ENCODE measurements around the gene ADAT2. TPM values are rescaled to one million over a fixed set of nuclear protein-coding genes. Genes with fewer than 3 reads are reported as not detected.

ADAT2 gene
- total and polyA plus RNA-seq, 10 of the 15 experiments (the other 5 are each of a cell fraction or from before 2014, with no cell fraction given): 7.8 to 38.6 (median 17.3) TPM

GRCh38 chr6:143399775-143400174 lies 50.7 kb downstream of the ADAT2 start:
- ChIA-PET SMC1A (ENCODE audit: uncharacterized antibody, unreplicated experiment) (interaction anchor here (1.1 to 1.9 kb wide), 2 partner anchors 25 to 27 kb away, joined by 5 read pairs; no protein-coding TSS in a partner anchor), POLR2A (no interaction called here), RAD21 (ENCODE audit: unreplicated experiment) (no interaction called here), CTCF (interaction anchor here (1.7 to 2.3 kb wide), 3 partner anchors 15 to 28 kb away, joined by 8 to 10 read pairs (median 8); no protein-coding TSS in a partner anchor)
- FAIRE-seq (no peak), DNase-seq (ENCODE audit: low read depth, low spot score) (no peak), ATAC-seq (no peak)
- H3K4me1 ChIP-seq (ENCODE audit: control insufficient read depth, insufficient read depth, low read length): peaks cover 4% of the 10 kb centered on the region; the same call in 1 of the 2 replicates
- no TSS peak for BruUV-seq (replicated peaks)
- H3K36me3 ChIP-seq (ENCODE audit: control insufficient read depth in 2 of 2, insufficient read depth in 2 of 2, low read length in 1 of 2): no peaks in the 10 kb centered on the region
- no peaks in the 10 kb centered on the region for H3K9me3 ChIP-seq (replicated peaks; ENCODE audit: control insufficient read depth, insufficient read depth, low read length)
- no peak overlapping the region for H3K27ac ChIP-seq (ENCODE audit: control insufficient read depth, insufficient read depth)
- H4K20me1 ChIP-seq (ENCODE audit: control insufficient read depth, insufficient read depth): no peaks in the 10 kb centered on the region
- H3K27me3 ChIP-seq (replicated peaks in 1 of 2; ENCODE audit: control insufficient read depth in 2 of 2, insufficient read depth in 2 of 2, low read length in 1 of 2): no peaks in the 10 kb centered on the region
- H2AFZ ChIP-seq (ENCODE audit: control insufficient read depth, low read depth, low read length): no peak overlapping the region
- H3K4me2 ChIP-seq (ENCODE audit: control insufficient read depth, insufficient read depth): no peak overlapping the region
- intact Hi-C loops (cut with micrococcal nuclease; ENCODE audit: unreplicated experiment): no loop called here
- in situ Hi-C loops (cut with MboI): loop anchor here (25.0 kb wide), 1 partner anchor 712 kb away; no protein-coding TSS in a partner anchor
- 87% methylated on average over 7 of the region's 7 CpGs for WGBS (ENCODE audit: insufficient coverage, insufficient replicate concordance, low lambda C conversion rate, missing lambda C conversion rate)
- H3K79me2 ChIP-seq (ENCODE audit: control insufficient read depth, insufficient read depth, low read length): no peaks in the 10 kb centered on the region
- H3K4me3 ChIP-seq: no peak overlapping the region
- H3K9ac ChIP-seq (ENCODE audit: control insufficient read depth, insufficient read depth, low read length): no peak overlapping the region
- no peak for TF ChIP-seq TCF3 (IDR thresholded peaks at IDR 0.05; ENCODE audit: borderline replicate concordance, insufficient read depth, low read depth, low read length)
- no peak for TF ChIP-seq RB1 (IDR thresholded peaks at IDR 0.05; ENCODE audit: borderline replicate concordance)
- TF ChIP-seq CHD1 (IDR thresholded peaks at IDR 0.05; ENCODE audit: low read depth, low read length): no peak
- TF ChIP-seq SREBF2 (IDR thresholded peaks at IDR 0.05; ENCODE audit: low read length): no peak
- no peak for TF ChIP-seq NKRF (conservative IDR thresholded peaks at IDR 0.05)
- no peak for TF ChIP-seq GATAD2B (conservative IDR thresholded peaks at IDR 0.05; ENCODE audit: low read depth)
- TF ChIP-seq KAT2A (conservative IDR thresholded peaks at IDR 0.05; ENCODE audit: control insufficient read depth, low read depth, low read length): no peak
- no peak for TF ChIP-seq MEF2A (IDR thresholded peaks at IDR 0.05; ENCODE audit: insufficient read depth, low read depth, low read length)
- TF ChIP-seq ELK1 (IDR thresholded peaks at IDR 0.05; ENCODE audit: low read depth, low read length): no peak
- no peak for TF ChIP-seq ZBTB40 (IDR thresholded peaks at IDR 0.05; ENCODE audit: borderline replicate concordance)
- TF ChIP-seq FOS (IDR thresholded peaks at IDR 0.05; ENCODE audit: borderline replicate concordance, extremely low read depth, insufficient read length): no peak
- TF ChIP-seq MLLT1 (IDR thresholded peaks at IDR 0.05): no peak
- TF ChIP-seq KDM1A (IDR thresholded peaks at IDR 0.05; ENCODE audit: borderline replicate concordance): no peak
- TF ChIP-seq USF1 (IDR thresholded peaks at IDR 0.05; ENCODE audit: borderline replicate concordance, extremely low read length, insufficient read depth, low read depth, low read length): no peak

Measured in GM12878 (cell line).